D721Med (cell line): Measurements from ENCODE around the gene FAM171A2.
A peak's percentile ranks its signal among the peaks of the same experiment; 100 is the strongest.
"Not testable (repeated sequence)": the region's sequence is repeated elsewhere in the genome, so short reads cannot be mapped to it uniquely, and the experiment has no call there.

Experiments
- DNase-seq: peaks from one replicate; pipeline ENCODE4 v3.0.0; 2011; ENCODE audit warnings: low spot score; ENCODE audit not compliant: insufficient read length
- FAIRE-seq: peaks from 2 replicates; lab custom pipeline; 2011; peaks lifted over from hg19 to GRCh38; lab: Jason Lieb, UNC
- CTCF ChIP-seq: IDR thresholded peaks from 2 replicates; pipeline ENCODE4 v1.5.1; 2012; ENCODE audit warnings: mild to moderate bottlenecking, control low read depth; ENCODE audit not compliant: insufficient read depth; ENCODE audit errors: missing control alignments

Gene FAM171A2

DNA sequence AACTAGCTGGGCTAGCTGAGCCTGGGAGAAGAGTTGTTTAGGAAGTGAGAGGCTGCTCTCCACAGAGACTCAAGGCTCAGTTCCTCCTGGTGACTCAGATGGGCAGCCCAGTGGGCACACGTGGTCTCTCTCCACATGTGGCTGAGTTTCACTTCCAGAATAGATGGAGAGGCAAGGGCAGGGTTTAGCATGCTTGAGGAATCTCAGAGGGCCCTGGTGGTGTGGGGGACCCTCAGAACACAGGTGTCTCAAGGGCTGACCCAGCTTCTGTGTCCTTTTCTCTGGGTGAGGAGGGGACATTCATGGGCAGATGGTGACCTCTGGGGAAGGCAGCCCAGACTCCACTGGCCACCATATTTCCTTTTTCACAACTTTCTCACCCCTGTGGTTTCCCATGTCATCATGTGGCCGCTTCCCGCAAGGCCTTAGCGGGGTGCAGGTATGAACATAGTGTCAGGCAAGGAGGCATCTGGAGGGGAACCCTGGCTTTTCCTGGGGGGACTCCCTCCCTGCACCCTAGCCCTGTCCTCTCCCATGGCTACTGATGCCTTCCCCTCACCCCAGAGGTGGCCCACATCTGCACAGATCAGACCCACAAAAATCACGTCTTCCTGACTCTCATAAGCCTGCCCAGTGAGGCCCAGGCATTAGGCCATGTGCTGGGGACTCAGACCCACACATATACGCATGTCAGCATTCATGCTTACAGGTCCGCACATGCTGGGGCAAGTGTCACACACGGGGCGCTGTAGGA, 15.2 kb downstream of the FAM171A2 start:
- no peak for FAIRE-seq
- TF ChIP-seq CTCF, result no peak

DNA sequence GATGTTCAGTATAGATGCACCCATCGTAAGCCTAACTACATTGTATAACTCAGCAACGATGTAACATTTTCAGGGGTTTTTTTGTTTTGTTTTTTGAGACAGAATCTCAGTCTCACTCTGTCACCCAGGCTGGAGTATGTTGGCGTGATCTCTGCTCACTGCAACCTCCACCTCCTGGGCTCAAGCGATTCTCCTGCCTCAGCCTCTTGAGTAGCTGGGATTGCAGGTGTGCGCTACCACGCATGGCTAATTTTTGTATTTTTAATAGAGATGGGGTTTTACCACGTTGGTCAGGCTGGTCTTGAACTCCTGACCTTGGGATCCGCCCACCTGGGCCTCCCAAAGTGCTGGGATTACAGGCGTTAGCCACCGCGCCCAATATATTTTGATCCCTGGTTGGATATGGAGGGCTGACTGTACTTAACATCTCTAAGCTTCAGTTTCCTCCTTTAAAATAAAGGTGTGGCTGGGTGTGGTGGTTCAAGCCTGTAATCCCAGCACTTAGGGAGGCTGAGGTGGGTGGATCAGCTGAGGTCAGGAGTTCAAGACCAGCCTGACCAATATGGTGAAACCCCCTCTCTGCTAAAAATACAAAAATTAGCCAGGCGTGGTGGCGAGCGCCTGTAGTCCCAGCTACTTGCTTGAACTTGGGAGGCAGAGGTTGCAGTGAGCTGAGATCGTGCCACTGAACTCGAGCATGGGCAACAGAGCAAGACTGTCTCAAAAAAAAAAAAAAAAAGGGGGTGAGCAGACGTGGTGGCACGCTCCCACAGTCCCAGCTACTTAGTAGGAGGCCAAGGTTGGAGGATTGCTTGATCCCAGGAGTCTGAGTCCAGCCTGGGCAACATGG, 16.2 kb downstream of the FAM171A2 start:
- DNase-seq, FAIRE-seq: not testable (repeated sequence)

More for the DNA sequence above, 15.2 kb downstream of the FAM171A2 start:
- DNase-seq, result no peak

GRCh38 chr17:44346064-44346844, 17.4 kb downstream of the FAM171A2 start:
- no peak for FAIRE-seq
- no peak for TF ChIP-seq CTCF
- DNase-seq, result no peak

GRCh38 chr17:44345454-44346026, 18.1 kb downstream of the FAM171A2 start:
- no peak for DNase-seq
- TF ChIP-seq CTCF, result peak; percentile 73
- no peak for FAIRE-seq

- DNase-seq (peak; percentile 98), FAIRE-seq (peak; percentile 56)
- TF ChIP-seq CTCF, result no peak
These were observed 18.7 kb downstream of the FAM171A2 start, which contains the start of gene GRN for GRCh38 chr17:44344939-44345453. GRN (plus strand) TSS chr17:44345302; CDS start chr17:44349165, 3,863 bp downstream.

DNA sequence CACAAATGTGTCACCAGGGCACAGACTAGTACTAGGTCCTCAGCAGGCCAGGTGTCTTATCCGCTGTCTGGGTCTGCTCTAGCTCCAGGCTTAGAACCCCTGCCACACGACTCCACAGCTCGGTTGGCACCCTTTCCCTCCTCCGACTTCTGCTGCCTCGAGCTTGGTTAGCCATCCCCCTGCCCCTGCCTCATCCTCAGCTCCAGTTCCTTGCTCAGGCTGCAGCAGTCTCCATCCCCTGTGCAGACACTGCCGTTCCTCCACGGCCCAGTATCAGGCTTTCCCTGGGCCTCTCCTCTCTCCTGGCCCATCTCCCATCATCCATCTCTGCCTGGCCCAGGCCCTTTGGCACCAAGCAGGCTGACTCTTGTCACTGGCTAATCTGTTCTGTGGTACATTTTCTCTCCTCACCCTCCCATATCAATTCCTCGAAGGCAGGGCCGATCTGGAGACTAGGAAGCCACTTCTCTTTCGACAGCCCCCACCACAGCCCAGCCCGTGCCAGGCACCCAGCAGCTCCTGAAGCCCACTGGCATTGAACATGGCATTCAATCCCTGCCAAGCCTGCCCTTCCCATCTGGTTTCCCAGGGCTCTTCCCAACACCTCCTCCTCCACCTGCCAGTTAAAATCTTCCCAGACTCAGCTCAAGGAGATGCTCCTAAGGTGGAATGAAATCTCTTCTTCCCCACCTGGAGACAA, 20.0 kb downstream of the FAM171A2 start:
- FAIRE-seq (no peak), DNase-seq (no peak)
- no peak for TF ChIP-seq CTCF

- not testable (repeated sequence) for FAIRE-seq, DNase-seq
These were observed 23.1 kb downstream of the FAM171A2 start for GRCh38 chr17:44340553-44340952.
